GM19324 (cell line): Measurements from ENCODE around the gene TULP1.

ENCODE experiments used
- ATAC-seq: cut with Tn5 transposase; IDR thresholded peaks from one replicate; pipeline ENCODE4 v1.9.1; 2021; ENCODE audit warnings: mild to moderate bottlenecking, moderate library complexity; ENCODE audit not compliant: unreplicated experiment, low FRiP score

Gene TULP1

DNA sequence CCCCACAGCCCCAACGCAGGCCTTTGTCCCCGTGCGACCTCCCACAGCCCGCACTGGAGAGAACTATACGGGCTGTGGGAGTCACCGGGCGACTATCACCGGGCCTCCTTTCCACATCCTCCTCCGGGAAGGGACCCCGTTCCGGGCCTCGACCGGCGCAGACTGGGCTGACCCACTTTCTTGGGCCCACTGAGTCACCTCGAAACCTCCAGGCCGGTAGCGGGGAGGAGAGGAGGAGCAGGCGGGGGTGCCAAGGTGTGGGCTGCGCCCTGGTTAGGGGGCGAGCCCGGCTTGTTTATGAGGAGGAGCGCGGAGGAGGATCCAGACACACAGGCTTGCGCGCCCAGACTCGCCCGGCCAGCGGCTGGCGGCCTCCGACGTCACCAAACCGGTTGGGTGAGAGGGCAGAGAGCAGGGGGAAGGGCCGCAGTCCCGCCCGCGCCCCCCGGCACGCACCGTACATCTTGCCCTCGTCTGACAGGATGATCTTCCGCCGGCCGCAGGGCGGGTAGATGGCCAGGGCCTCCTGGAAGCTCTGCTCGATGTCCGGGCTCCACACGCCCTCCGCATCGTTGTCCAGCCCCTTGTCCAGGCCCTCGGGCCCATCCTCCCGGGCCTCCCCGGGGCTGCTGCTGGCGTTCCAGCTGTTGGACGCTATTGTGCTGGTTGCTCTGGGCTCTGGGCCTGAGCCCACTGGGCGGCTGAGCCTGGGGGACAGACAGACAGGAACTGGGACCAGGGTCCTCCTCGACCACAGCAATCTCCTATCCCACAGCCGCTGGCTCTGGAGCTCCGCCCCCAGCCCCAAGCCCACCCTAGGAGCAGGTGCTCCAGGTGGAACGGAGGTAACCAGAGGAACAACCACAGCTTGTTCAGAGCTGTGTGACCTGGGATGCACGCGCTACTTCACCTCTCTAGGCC lies 26.4 kb downstream of the TULP1 start:
- ATAC-seq = no peak

DNA sequence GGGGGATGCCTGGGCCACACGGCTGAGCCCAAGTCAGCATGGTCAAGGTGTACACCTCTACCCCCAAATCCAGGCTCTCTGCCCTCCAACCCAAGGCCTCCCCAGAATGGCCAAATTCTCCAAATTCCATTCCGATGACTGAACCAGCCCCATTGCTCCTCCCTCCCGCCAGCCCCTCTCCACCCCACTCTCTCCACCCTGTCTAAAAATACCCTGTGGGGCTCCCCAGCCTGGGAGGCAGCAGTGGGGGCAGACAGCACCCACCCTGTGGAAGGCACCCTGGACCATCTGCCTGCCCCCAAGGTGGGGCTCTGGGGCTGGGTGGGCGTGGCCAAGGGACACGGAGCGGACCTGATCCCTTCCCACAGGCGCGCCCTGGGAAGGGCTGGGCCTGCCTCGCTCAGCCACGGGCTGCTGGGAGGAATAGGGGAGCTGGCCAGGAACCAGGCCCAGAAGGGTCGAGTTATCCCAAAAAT lies 27.3 kb downstream of the TULP1 start:
- ATAC-seq = no peak

GRCh38 chr6:35484921-35485392 lies 27.7 kb downstream of the TULP1 start:
- ATAC-seq = no peak

DNA sequence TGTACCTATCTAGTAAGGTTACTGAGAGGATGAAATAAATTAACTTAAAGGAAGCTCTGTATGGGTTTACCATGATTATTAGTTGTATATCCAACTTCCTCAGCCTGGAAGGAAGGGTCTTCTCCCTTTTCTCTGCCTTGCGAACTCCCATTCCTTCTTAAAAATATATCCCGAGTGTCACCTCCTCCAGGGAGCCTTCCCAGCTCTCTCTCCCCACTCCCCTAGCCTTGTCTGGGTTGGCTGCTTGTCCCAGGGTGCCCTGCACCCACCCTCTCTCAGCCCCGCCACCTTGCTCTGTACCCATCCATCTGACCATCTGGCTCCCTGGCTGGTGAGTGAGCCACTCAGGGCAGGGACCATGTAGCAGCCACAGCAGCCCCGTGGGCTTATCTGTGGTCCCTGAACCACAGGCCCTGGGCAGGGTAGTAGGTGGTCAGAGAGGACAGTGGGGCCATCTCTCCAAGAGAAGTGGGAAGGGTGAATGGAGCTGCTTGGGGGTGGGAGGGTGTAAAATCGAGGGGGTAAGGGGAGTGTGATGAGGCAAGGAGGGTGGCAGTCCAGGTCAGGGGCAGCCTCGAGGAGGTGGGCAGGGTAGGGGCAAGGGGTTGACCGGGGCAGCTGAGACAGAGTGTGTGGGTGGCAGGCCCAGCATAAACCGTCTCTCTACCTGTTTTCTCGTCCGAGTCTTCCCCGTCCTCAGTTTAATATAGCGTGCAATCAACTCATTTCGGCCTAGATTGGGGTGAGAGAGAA lies 28.6 kb downstream of the TULP1 start:
- no peak for ATAC-seq

GRCh38 chr6:35483490-35483889 lies 29.2 kb downstream of the TULP1 start:
- no peak for ATAC-seq

- no peak for ATAC-seq
These were observed 29.6 kb downstream of the TULP1 start for GRCh38 chr6:35483062-35483461.

- ATAC-seq = no peak
These were observed 31.5 kb downstream of the TULP1 start for GRCh38 chr6:35481226-35481625.

GRCh38 chr6:35480176-35480575 lies 32.5 kb downstream of the TULP1 start:
- ATAC-seq = no peak

DNA sequence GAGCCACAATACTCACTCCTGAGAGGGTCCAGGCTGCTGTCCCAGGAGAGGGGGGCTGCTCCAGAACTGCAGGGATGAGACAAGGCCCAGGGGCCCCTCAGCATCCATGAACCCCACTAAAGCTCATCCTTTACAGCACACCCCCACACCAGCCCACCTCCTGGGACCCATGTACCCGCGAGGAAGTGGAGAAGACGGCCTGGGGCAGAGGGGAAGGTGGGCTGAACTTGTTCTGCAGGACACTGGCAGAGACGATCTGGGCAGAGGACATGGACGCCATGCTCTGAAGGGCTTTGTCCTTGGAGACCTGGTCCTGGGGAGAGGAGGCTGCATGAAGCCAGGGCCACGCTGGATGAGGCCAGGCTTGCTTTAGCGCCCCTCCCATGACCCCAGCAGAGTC lies 34.4 kb downstream of the TULP1 start:
- ATAC-seq = no peak

- ATAC-seq = no peak
These were observed 35.0 kb downstream of the TULP1 start for GRCh38 chr6:35477551-35478179.

- no peak for ATAC-seq
These were observed 35.7 kb downstream of the TULP1 start for GRCh38 chr6:35477028-35477427.

GRCh38 chr6:35476004-35476403 lies 36.7 kb downstream of the TULP1 start:
- ATAC-seq = no peak

DNA sequence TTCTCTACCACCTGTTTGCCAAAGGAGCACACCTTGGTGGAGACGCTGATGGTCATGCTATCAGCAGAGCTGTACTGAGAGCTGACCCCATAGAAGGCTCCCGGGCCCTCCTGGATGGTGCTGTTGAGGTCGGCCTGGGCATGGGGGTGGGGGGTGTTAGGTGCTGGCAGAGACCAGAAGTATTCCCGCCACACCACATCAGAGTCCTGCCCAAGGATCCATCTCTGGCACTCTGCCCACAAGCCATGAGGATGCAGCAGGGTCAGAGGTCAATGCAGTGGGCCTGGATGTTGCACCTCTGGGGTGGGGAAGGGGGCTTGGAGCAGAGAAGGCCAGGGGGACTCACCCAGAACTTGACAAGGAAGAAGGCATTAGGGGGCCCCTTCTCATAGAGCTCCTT lies 37.1 kb downstream of the TULP1 start:
- no peak for ATAC-seq

GRCh38 chr6:35474942-35475570 lies 37.6 kb downstream of the TULP1 start:
- ATAC-seq = no peak

DNA sequence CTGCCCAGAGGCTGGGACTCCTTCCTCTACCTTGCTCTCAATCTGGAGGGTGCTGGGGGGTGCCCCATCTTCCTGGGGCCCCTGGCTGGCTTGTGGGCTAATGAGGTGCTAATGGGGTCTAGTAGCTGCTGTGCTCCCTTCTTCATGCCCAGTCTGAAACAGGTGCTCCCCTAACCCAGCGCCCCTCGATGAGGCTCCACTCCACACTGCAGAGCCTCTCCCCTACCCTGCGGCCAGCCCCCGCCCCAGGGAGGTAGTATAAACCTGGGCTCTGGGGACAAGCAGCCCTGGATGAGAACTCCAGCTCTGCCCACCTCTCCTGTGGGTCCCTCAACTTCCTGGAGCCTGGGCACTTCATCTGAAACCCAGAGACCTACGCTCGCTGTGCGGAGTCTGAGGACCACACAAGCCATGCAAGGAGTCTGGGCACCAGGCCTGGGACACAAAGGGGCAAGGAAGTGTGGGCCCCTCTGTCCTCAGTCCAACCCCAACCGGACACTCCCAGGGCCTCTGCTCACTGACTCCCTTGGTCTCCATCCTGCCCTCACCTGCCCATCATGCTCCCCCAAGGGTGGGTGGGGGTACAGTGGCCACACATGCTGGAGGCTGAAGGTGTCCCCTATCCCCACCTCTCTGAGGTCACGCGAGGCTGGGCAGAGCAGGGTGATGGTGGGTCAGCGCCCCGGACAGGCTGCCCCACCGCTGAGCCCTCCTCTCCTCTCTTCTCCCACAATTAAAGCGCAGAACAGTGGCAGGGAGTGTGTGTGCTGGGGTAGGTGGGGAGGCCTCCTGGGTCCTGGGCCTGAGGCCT lies 38.4 kb downstream of the TULP1 start:
- ATAC-seq = no peak

DNA sequence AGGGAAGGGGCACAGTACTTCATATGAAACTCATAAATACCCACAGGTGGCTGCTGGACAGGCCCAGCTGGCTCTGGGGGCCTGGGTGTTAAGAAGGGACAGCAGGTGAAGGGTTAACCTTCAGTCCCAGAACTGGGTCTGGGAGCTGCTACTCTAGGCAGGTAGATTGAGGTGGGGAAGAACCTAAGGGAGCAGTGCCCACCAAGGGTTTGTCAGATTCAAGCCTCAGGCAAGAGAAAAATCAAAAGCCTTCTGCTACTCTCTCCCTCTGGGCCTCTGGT lies 38.9 kb downstream of the TULP1 start:
- ATAC-seq = no peak

DNA sequence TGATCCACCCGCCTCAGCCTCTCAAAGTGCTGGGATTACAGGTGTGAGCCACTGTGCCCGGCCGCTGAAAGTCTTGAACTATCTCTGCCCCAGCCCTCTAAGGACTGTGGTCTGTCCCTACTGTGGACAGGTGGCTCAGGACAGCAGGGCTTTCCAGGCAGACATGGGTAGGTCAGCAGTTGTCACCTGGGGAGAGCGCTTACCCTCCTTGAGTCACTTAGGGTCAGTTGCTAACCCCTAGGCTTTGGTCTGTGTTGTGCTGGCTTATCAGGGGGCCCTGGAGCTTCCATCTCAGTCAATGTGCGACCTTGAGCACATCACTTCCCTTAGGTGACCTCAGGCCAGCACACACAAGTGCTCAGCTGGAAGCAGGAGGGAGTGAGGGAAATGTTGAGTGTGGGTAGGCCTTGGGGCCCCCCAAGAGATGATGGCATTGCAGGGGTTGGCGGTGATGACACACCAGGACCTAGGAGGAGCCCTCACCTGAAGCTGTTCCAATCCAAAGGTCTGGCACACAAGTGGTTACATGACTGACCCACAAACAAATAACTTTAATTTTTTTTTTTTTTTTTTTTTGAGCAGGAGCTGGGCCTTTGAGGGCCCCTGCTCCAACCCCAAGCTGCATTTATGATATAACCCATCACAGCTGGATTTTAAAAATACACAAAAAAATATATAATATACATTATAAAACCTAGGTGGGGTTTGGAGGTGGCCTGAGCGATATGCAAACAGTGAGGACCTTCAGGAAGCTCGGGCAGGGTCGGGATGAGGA lies 39.4 kb downstream of the TULP1 start:
- ATAC-seq = no peak

DNA sequence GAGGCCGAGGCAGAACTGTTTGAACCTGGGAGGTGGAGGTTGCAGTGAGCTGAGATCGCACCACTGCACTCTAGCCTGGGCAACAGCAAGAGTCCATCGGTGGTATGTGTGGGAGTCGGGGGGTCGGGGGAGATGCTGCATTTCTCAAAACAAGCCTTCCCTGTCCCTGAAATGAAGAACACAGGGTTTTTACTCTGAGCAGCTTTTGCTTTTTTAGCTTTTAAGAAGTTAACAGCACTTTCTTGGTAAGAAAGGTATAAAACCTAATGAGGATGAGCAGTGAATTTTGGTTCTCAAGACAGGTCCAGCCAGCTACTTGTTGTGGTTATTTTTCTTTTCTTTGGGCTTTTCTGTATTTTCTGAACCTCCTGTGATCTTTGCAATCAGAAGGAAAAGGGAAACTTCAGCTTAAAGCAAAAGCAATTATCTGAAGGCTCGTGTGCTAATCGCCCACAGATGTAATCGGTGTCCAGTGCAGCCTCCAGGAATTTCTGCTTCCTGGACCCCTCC lies 40.8 kb downstream of the TULP1 start:
- no peak for ATAC-seq

DNA sequence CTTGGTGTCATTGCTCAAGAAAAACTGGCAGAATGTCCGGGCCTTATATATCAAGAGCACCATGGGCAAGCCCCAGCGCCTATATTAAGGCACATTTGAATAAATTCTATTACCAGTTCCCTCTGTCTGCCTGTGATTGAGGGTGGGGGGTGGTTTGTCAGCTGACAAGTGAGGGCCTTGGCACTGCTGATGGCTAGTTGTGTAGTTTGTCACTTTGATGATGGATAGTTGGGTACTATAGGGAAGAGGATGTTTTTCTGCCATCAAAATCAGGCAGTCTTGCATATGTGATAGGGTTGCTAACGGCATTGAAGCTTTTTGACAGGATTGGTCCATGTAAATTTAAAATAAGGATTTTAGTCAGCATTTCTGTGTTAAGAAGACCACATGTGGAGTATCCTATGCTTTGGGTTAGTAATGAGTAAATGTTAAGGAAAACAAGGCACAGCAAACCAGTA lies 42.0 kb downstream of the TULP1 start:
- no peak for ATAC-seq
